HG02798 (cell line): ENCODE measurements around the gene NUDT1.
"Not testable (repeated sequence)": the region's sequence is repeated elsewhere in the genome, so short reads cannot be mapped to it uniquely, and the experiment has no call there.

Experiments
- ATAC-seq: cut with Tn5 transposase; IDR thresholded peaks from one replicate; pipeline ENCODE4 v1.9.1; 2021; ENCODE audit warnings: mild to moderate bottlenecking; ENCODE audit not compliant: unreplicated experiment, poor library complexity

NUDT1 gene

GRCh38 chr7:2261611-2262010 lies 19.6 kb downstream of the NUDT1 start:
- no peak for ATAC-seq

- no peak for ATAC-seq
Observed at GRCh38 chr7:2263176-2263575, 21.1 kb downstream of the NUDT1 start.

- no peak for ATAC-seq
Observed at GRCh38 chr7:2264158-2264557, 22.1 kb downstream of the NUDT1 start.

GRCh38 chr7:2266911-2267310 lies 24.9 kb downstream of the NUDT1 start:
- ATAC-seq: no peak

- not testable (repeated sequence) for ATAC-seq
Observed at GRCh38 chr7:2269089-2269990, 27.3 kb downstream of the NUDT1 start.

GRCh38 chr7:2269991-2270460 lies 28.0 kb downstream of the NUDT1 start:
- ATAC-seq: no peak

GRCh38 chr7:2270495-2270894 lies 28.5 kb downstream of the NUDT1 start:
- ATAC-seq: no peak

GRCh38 chr7:2271273-2272026 lies 29.4 kb downstream of the NUDT1 start:
- no peak for ATAC-seq

GRCh38 chr7:2272031-2272430 lies 30.0 kb downstream of the NUDT1 start:
- ATAC-seq: no peak

- no peak for ATAC-seq
Observed at GRCh38 chr7:2273866-2274265, 31.8 kb downstream of the NUDT1 start.

- ATAC-seq: no peak
Observed at GRCh38 chr7:2274666-2275065, 32.6 kb downstream of the NUDT1 start.

GRCh38 chr7:2275101-2275500 lies 33.1 kb downstream of the NUDT1 start:
- ATAC-seq: no peak

- no peak for ATAC-seq
Observed at GRCh38 chr7:2276107-2276506, 34.1 kb downstream of the NUDT1 start.

GRCh38 chr7:2278026-2278425 lies 36.0 kb downstream of the NUDT1 start:
- no peak for ATAC-seq

GRCh38 chr7:2279896-2280295 lies 37.9 kb downstream of the NUDT1 start:
- ATAC-seq: no peak

- ATAC-seq: no peak
Observed at GRCh38 chr7:2280424-2280823, 38.4 kb downstream of the NUDT1 start.

- no peak for ATAC-seq
Observed at GRCh38 chr7:2281541-2281940, 39.5 kb downstream of the NUDT1 start.

- no peak for ATAC-seq
Observed at GRCh38 chr7:2282185-2282751, 40.2 kb downstream of the NUDT1 start.

GRCh38 chr7:2283074-2283473 lies 41.0 kb downstream of the NUDT1 start:
- no peak for ATAC-seq

- no peak for ATAC-seq
Observed at GRCh38 chr7:2287745-2288144, 45.7 kb downstream of the NUDT1 start.

GRCh38 chr7:2288503-2288902 lies 46.5 kb downstream of the NUDT1 start:
- peak; percentile 73 for ATAC-seq
